ENCODE data around the gene SLC41A3.

The SLC41A3 gene

GRCh38 chr3:126083511-126083912, 412 bp downstream of the SLC41A3 start:
- peak overlapping the region; percentile 78 for H3K27ac ChIP-seq
- no peak for TF ChIP-seq CTCF (conservative IDR thresholded peaks at IDR 0.05)

GRCh38 chr3:126083138-126083445, 832 bp downstream of the SLC41A3 start:
- peak overlapping the region; percentile 78 for H3K27ac ChIP-seq
- no peak for TF ChIP-seq CTCF (conservative IDR thresholded peaks at IDR 0.05)

- TF ChIP-seq CTCF (conservative IDR thresholded peaks at IDR 0.05): no peak
- peak overlapping the region; percentile 78; the same call in 1 of the 2 replicates for H3K27ac ChIP-seq
These were observed 1.4 kb downstream of the SLC41A3 start for GRCh38 chr3:126082362-126083137.

GRCh38 chr3:126081618-126082361, 2.1 kb downstream of the SLC41A3 start:
- peak; percentile 52 for TF ChIP-seq CTCF (conservative IDR thresholded peaks at IDR 0.05)
- H3K27ac ChIP-seq: no peak overlapping the region

- H3K27ac ChIP-seq: no peak overlapping the region
- TF ChIP-seq CTCF (conservative IDR thresholded peaks at IDR 0.05): no peak
These were observed 3.0 kb downstream of the SLC41A3 start for GRCh38 chr3:126080970-126081369.

- H3K27ac ChIP-seq: no peak overlapping the region
- TF ChIP-seq CTCF (conservative IDR thresholded peaks at IDR 0.05): no peak
These were observed 5.1 kb downstream of the SLC41A3 start for GRCh38 chr3:126078866-126079265.

GRCh38 chr3:126077754-126078153, 6.2 kb downstream of the SLC41A3 start:
- no peak overlapping the region for H3K27ac ChIP-seq
- TF ChIP-seq CTCF (conservative IDR thresholded peaks at IDR 0.05): no peak
